ENCODE measurements around the gene GASK1B. TPM values are rescaled to one million over a fixed set of nuclear protein-coding genes. Genes with fewer than 3 reads are reported as not detected.

The GASK1B gene
- total RNA-seq, 2 experiments from 2014 or later = 0.22 to 0.28 TPM

DNA sequence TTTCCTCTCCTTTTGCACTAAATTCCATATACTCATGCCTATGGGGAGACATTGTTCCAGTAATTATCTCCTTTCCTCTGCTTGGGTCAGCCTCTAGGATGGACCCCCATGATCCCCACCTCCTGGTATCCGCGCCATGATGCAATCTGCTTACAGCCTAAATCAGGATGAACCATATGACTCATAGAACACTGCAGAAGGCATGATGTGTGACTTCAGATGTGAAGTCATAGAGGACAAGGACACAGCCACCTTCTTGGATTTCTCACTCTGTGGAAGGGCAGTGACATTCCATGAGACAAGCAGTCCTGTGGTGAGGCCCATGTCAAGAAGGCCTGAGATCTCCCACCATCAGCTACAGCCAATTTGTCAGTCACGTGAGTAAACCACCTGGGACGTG, 28.5 kb upstream of the GASK1B start:
- H3K27ac ChIP-seq (ENCODE audit: low read depth in 1 of 2, low read length in 2 of 2) = no peak overlapping the region
- H3K27ac Mint-ChIP-seq = no peak overlapping the region
- ATAC-seq (ENCODE audit: poor library complexity) (no peak), DNase-seq (peak in 1 of 14 experiments; percentile 10)
- H3K27me3 ChIP-seq (ENCODE audit: control insufficient read depth in 1 of 2, insufficient read depth in 2 of 2, low read length in 2 of 2) = no peaks in the 10 kb centered on the region
- H3K4me1 ChIP-seq (ENCODE audit: insufficient read depth, low read length) = no peaks in the 10 kb centered on the region
- H3K36me3 Mint-ChIP-seq (ENCODE audit: low read depth) = no peaks in the 10 kb centered on the region
- no peaks in the 10 kb centered on the region for H3K36me3 ChIP-seq (ENCODE audit: insufficient read depth, low read length)
- TF ChIP-seq, protein P1, sequence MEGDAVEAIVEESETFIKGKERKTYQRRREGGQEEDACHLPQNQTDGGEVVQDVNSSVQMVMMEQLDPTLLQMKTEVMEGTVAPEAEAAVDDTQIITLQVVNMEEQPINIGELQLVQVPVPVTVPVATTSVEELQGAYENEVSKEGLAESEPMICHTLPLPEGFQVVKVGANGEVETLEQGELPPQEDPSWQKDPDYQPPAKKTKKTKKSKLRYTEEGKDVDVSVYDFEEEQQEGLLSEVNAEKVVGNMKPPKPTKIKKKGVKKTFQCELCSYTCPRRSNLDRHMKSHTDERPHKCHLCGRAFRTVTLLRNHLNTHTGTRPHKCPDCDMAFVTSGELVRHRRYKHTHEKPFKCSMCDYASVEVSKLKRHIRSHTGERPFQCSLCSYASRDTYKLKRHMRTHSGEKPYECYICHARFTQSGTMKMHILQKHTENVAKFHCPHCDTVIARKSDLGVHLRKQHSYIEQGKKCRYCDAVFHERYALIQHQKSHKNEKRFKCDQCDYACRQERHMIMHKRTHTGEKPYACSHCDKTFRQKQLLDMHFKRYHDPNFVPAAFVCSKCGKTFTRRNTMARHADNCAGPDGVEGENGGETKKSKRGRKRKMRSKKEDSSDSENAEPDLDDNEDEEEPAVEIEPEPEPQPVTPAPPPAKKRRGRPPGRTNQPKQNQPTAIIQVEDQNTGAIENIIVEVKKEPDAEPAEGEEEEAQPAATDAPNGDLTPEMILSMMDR (IDR thresholded peaks at IDR 0.05) = no peak
- intact Hi-C loops (cut with DNase I, micrococcal nuclease) = no loop called here
- POLR2A ChIA-PET = no interaction called here
- no peak overlapping the region for H3K4me3 Mint-ChIP-seq
- no peak overlapping the region for H3K4me3 ChIP-seq (ENCODE audit: low read length)
- CTCF ChIA-PET = no interaction called here
- H3K9me3 ChIP-seq (ENCODE audit: control insufficient read depth in 1 of 2, insufficient read depth in 1 of 2, low read length in 2 of 2) = no peaks in the 10 kb centered on the region
- peaks cover 5% of the 10 kb centered on the region for H3K27me3 Mint-ChIP-seq
- peaks cover 2% of the 10 kb centered on the region for H3K9me3 Mint-ChIP-seq
- H3K4me1 Mint-ChIP-seq (ENCODE audit: low read depth) = no peaks in the 10 kb centered on the region

GRCh38 chr4:158200214-158200613, 27.4 kb upstream of the GASK1B start:
- ChIA-PET POLR2A (no interaction called here), CTCF (no interaction called here)
- H3K27ac ChIP-seq (ENCODE audit: low read depth in 1 of 2, low read length in 2 of 2) = no peak overlapping the region
- H3K4me1 Mint-ChIP-seq (ENCODE audit: low read depth) = no peaks in the 10 kb centered on the region
- DNase-seq (no peak), ATAC-seq (ENCODE audit: poor library complexity) (no peak)
- intact Hi-C loops (cut with DNase I, micrococcal nuclease) = no loop called here
- H3K9me3 Mint-ChIP-seq = no peaks in the 10 kb centered on the region
- H3K4me1 ChIP-seq (ENCODE audit: insufficient read depth, low read length) = no peaks in the 10 kb centered on the region
- H3K27me3 ChIP-seq (ENCODE audit: control insufficient read depth in 1 of 2, insufficient read depth in 2 of 2, low read length in 2 of 2) = no peaks in the 10 kb centered on the region
- H3K4me3 ChIP-seq (ENCODE audit: low read length) = no peak overlapping the region
- TF ChIP-seq, protein P1 (IDR thresholded peaks at IDR 0.05) = no peak
- H3K4me3 Mint-ChIP-seq = no peak overlapping the region
- H3K36me3 ChIP-seq (ENCODE audit: insufficient read depth, low read length) = no peaks in the 10 kb centered on the region
- no peaks in the 10 kb centered on the region for H3K9me3 ChIP-seq (ENCODE audit: control insufficient read depth in 1 of 2, insufficient read depth in 1 of 2, low read length in 2 of 2)
- no peak overlapping the region for H3K27ac Mint-ChIP-seq
- H3K36me3 Mint-ChIP-seq (ENCODE audit: low read depth) = no peaks in the 10 kb centered on the region
- no peaks in the 10 kb centered on the region for H3K27me3 Mint-ChIP-seq

DNA sequence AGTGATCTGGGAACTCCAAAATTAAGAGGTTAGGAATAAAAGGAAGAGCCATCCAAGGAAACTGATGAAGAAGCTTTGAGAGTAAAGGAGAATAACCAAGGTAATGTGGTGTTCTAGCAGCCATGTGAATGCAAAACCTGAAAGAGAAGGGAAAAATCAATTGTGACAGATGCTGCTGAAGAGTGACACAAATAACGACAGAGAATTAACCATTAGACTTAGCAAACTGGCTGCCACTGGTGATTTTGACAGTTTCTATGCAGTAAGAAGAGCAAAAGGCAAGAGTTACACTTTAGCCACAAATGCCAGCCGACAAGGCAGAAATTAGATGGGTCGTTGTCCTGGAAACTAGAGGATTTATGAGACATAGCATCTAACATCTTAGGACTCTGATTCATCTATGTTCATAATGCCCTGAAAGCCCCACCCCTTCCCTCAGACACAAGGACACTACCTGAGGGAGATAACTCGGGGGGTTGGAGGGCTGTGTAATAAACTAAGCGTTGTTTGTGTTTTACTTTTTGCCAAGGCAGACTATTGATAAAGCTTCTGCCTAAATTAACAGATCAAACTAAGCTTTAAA, 24.5 kb upstream of the GASK1B start:
- no peak for ATAC-seq (ENCODE audit: poor library complexity)
- Mint-ChIP-seq H3K27me3 (peaks cover 12% of the 10 kb centered on the region), H3K4me1 (ENCODE audit: low read depth) (no peaks in the 10 kb centered on the region), H3K9me3 (no peaks in the 10 kb centered on the region), H3K36me3 (ENCODE audit: low read depth) (no peaks in the 10 kb centered on the region), H3K27ac (no peak overlapping the region), H3K4me3 (no peak overlapping the region)
- no peak for DNase-seq
- H3K27me3 ChIP-seq (ENCODE audit: control insufficient read depth in 1 of 2, insufficient read depth in 2 of 2, low read length in 2 of 2) = no peaks in the 10 kb centered on the region
- ChIA-PET POLR2A (no interaction called here), CTCF (no interaction called here)
- H3K36me3 ChIP-seq (ENCODE audit: insufficient read depth, low read length) = no peaks in the 10 kb centered on the region
- H3K9me3 ChIP-seq (ENCODE audit: control insufficient read depth in 1 of 2, insufficient read depth in 1 of 2, low read length in 2 of 2) = no peaks in the 10 kb centered on the region
- intact Hi-C loops (cut with DNase I, micrococcal nuclease) = no loop called here
- no peaks in the 10 kb centered on the region for H3K4me1 ChIP-seq (ENCODE audit: insufficient read depth, low read length)
- no peak overlapping the region for H3K27ac ChIP-seq (ENCODE audit: low read depth in 1 of 2, low read length in 2 of 2)
- TF ChIP-seq, protein P1 (IDR thresholded peaks at IDR 0.05) = no peak
- H3K4me3 ChIP-seq (ENCODE audit: low read length) = no peak overlapping the region
